ENCODE measurements around the gene PCDH1.

- TF ChIP-seq CTCF (IDR thresholded peaks at IDR 0.05) (no peak), POLR2A (IDR thresholded peaks at IDR 0.05) (no peak)
These were observed 3.0 kb downstream of the PCDH1 start for GRCh38 chr5:141875022-141875740.

All from heart left ventricle (tissue), 13 donors.